Neural cell (in vitro differentiated cells): ENCODE data around the gene SCUBE1. TPM values are rescaled to one million over a fixed set of nuclear protein-coding genes. Genes with fewer than 3 reads are reported as not detected.

Experiments used
- H2AFZ ChIP-seq: fragments of 200-600, 300-800 bp; sonication (generic), shearing (Covaris generic); 2 replicates; pipeline ENCODE4 v1.6.0; 2014; ENCODE audit warnings: low read depth, mild to moderate bottlenecking, antibody characterized with exemption, low read length, moderate library complexity
- H3F3A ChIP-seq: fragments of 200-600 bp; shearing (Covaris generic); 2 replicates; pipeline ENCODE4 v1.6.1; 2016; ENCODE audit warnings: mild to moderate bottlenecking, moderate library complexity, mixed read lengths, antibody characterized with exemption, low read length; ENCODE audit not compliant: insufficient read depth, poor library complexity, severe bottlenecking
- H3K27ac ChIP-seq: fragments of 200-600, 300-800 bp; sonication (generic), shearing (Covaris generic); 2 replicates; pipeline ENCODE4 v1.5.1; 2014; ENCODE audit warnings: mild to moderate bottlenecking, low read length, moderate library complexity
- H3K27me3 ChIP-seq: fragments of 300-800, 200-600 bp; sonication (generic), shearing (Covaris generic); 2 replicates; pipeline ENCODE4 v1.6.0; 2014; ENCODE audit warnings: mild to moderate bottlenecking, low read depth, low read length, moderate library complexity; ENCODE audit not compliant: insufficient read depth
- H3K36me3 ChIP-seq: fragments of 300-800, 200-600 bp; sonication (generic), shearing (Covaris generic); 2 replicates; pipeline ENCODE4 v1.5.1; 2014; ENCODE audit warnings: mild to moderate bottlenecking, antibody characterized with exemption, low read length, moderate library complexity; ENCODE audit not compliant: insufficient read depth
- H3K4me2 ChIP-seq: fragments of 300-800, 200-600 bp; sonication (generic), shearing (Covaris generic); 2 replicates; pipeline ENCODE4 v1.6.0; 2014; ENCODE audit warnings: mild to moderate bottlenecking, low read length
- H3K4me3 ChIP-seq: fragments of 300-800, 200-600 bp; sonication (generic), shearing (Covaris generic); 2 replicates; pipeline ENCODE4 v1.5.1; 2014; ENCODE audit warnings: mild to moderate bottlenecking, low read length, moderate library complexity
- H3K79me2 ChIP-seq: fragments of 200-600 bp; shearing (Covaris generic); replicated peaks from 2 replicates; pipeline ENCODE4 v1.6.0; 2014; ENCODE audit warnings: mild to moderate bottlenecking, low read length, moderate library complexity; ENCODE audit not compliant: insufficient read depth
- H3K9ac ChIP-seq: fragments of 300-800, 200-600 bp; sonication (generic), shearing (Covaris generic); 2 replicates; pipeline ENCODE4 v1.6.1; 2016; ENCODE audit warnings: mild to moderate bottlenecking, low read length, mixed read lengths
- H3K9me2 ChIP-seq: fragments of 200-600 bp; shearing (Covaris generic); 2 replicates; pipeline ENCODE4 v1.6.1; 2016; ENCODE audit warnings: mild to moderate bottlenecking, low read length, mixed read lengths; ENCODE audit not compliant: insufficient read depth
- H3K9me3 ChIP-seq: fragments of 200-600, 300-800 bp; sonication (generic), shearing (Covaris generic); 2 replicates; pipeline ENCODE4 v1.6.1; 2016; ENCODE audit warnings: mild to moderate bottlenecking, mixed run types, low read length, moderate library complexity, mixed read lengths
- H4K20me1 ChIP-seq: fragments of 200-600 bp; shearing (Covaris generic); 2 replicates; pipeline ENCODE4 v1.6.1; 2016; ENCODE audit warnings: mild to moderate bottlenecking, mixed run types; ENCODE audit not compliant: insufficient read depth
- EP300 ChIP-seq: fragments of 450-650 bp; conservative IDR thresholded peaks from 2 replicates; pipeline ENCODE4 v1.6.1; 2014; ENCODE audit warnings: antibody characterized with exemption, mild to moderate bottlenecking, moderate library complexity; ENCODE audit not compliant: poor library complexity, severe bottlenecking
- EZH2 ChIP-seq: fragments of 200-600, 300-800 bp; shearing (Covaris generic), sonication (generic); IDR thresholded peaks from 2 replicates; pipeline ENCODE4 v1.6.1; 2014; ENCODE audit warnings: antibody characterized with exemption, low read length, borderline replicate concordance, mild to moderate bottlenecking; ENCODE audit not compliant: insufficient read depth, poor library complexity, severe bottlenecking
- MXI1 ChIP-seq: fragments of 450-650 bp; conservative IDR thresholded peaks from 2 replicates; pipeline ENCODE4 v1.6.1; 2014; ENCODE audit warnings: antibody characterized with exemption, mild to moderate bottlenecking; ENCODE audit not compliant: poor library complexity, severe bottlenecking
- POLR2AphosphoS5 ChIP-seq: IDR thresholded peaks from 2 replicates; pipeline ENCODE4 v1.6.1; 2012
- RAD21 ChIP-seq: fragments of 450-650 bp; conservative IDR thresholded peaks from 2 replicates; pipeline ENCODE4 v1.6.1; 2014; ENCODE audit warnings: antibody characterized with exemption, mild to moderate bottlenecking, moderate library complexity
- SMC3 ChIP-seq: fragments of 450-650 bp; conservative IDR thresholded peaks from 2 replicates; pipeline ENCODE4 v1.6.1; 2014; ENCODE audit warnings: antibody characterized with exemption, mild to moderate bottlenecking, moderate library complexity; ENCODE audit not compliant: poor library complexity
- TAF1 ChIP-seq: IDR thresholded peaks from 2 replicates; pipeline ENCODE4 v1.6.1; 2012; ENCODE audit warnings: low read depth
- polyA plus RNA-seq: library from polyadenylated mRNA; depleted of rRNA; stranded (reverse); fragments of >200 nt; gene quantifications from 2 replicates; pipeline ENCODE4 v1.2.3, GENCODE V29; 2014
- TF ChIP-seq, protein P1 (sequence below): IDR thresholded peaks from 2 replicates; pipeline ENCODE4 v1.6.1; 2012; ENCODE audit warnings: borderline replicate concordance
- TF ChIP-seq, protein P2 (sequence below): fragments of 450-650 bp; IDR thresholded peaks from 2 replicates; pipeline ENCODE4 v1.5.1; 2014; ENCODE audit warnings: antibody characterized with exemption, mild to moderate bottlenecking, moderate library complexity; ENCODE audit not compliant: poor library complexity, severe bottlenecking

The SCUBE1 gene
- polyA plus RNA-seq, 1 donor from 2014 or later, result 8.4 TPM

GRCh38 chr22:43279867-43280522, 63.2 kb downstream of the SCUBE1 start:
- Histone ChIP-seq H3K79me2 (no peaks in the 10 kb centered on the region), H4K20me1 (no peaks in the 10 kb centered on the region), H3K36me3 (no peaks in the 10 kb centered on the region), H3K4me3 (no peak overlapping the region), H3K9me2 (no peaks in the 10 kb centered on the region), H3K27ac (no peak overlapping the region), H3K9me3 (no peaks in the 10 kb centered on the region), H2AFZ (no peak overlapping the region), H3K4me2 (no peak overlapping the region), H3K9ac (no peak overlapping the region), H3F3A (no peaks in the 10 kb centered on the region), H3K27me3 (no peaks in the 10 kb centered on the region)
- no peak for TF ChIP-seq SMC3

DNA sequence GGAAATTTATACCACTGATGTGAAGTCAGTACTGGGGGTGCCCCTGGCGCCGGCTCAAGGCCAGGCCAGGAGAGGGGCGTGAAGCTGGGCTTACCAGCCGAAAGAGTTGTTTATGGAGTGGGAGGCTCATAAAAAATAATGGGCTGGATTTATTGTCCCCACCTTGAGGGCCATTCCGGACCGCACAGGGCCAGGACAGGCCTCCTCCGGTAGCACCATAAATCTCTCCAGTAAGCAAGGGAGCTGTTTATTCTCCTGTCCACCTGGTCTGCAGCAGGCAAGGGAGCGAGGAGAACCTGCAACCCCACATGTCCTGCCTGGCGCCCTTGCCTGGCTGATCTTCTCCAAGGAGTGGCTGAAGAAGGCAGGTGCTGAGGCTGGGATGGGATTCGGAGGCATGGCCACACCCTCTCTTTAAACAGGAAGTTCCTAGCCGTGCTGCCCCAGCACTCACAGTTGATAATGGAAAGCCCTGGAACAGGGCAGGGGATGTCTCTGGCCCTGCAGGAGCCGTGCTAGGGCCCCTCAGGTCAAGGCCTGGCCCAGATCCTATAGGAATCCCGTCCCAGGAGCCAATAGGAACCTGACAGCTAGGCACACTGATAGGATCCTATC, 65.1 kb downstream of the SCUBE1 start:
- no peaks in the 10 kb centered on the region for H4K20me1 ChIP-seq
- H2AFZ ChIP-seq, result no peak overlapping the region
- H3K9ac ChIP-seq, result no peak overlapping the region
- H3K36me3 ChIP-seq, result no peaks in the 10 kb centered on the region
- no peak overlapping the region for H3K4me2 ChIP-seq
- no peak for TF ChIP-seq TAF1
- TF ChIP-seq POLR2AphosphoS5, result no peak
- no peak for TF ChIP-seq EZH2
- no peak for TF ChIP-seq SMC3
- TF ChIP-seq EP300, result no peak
- TF ChIP-seq, protein P1, sequence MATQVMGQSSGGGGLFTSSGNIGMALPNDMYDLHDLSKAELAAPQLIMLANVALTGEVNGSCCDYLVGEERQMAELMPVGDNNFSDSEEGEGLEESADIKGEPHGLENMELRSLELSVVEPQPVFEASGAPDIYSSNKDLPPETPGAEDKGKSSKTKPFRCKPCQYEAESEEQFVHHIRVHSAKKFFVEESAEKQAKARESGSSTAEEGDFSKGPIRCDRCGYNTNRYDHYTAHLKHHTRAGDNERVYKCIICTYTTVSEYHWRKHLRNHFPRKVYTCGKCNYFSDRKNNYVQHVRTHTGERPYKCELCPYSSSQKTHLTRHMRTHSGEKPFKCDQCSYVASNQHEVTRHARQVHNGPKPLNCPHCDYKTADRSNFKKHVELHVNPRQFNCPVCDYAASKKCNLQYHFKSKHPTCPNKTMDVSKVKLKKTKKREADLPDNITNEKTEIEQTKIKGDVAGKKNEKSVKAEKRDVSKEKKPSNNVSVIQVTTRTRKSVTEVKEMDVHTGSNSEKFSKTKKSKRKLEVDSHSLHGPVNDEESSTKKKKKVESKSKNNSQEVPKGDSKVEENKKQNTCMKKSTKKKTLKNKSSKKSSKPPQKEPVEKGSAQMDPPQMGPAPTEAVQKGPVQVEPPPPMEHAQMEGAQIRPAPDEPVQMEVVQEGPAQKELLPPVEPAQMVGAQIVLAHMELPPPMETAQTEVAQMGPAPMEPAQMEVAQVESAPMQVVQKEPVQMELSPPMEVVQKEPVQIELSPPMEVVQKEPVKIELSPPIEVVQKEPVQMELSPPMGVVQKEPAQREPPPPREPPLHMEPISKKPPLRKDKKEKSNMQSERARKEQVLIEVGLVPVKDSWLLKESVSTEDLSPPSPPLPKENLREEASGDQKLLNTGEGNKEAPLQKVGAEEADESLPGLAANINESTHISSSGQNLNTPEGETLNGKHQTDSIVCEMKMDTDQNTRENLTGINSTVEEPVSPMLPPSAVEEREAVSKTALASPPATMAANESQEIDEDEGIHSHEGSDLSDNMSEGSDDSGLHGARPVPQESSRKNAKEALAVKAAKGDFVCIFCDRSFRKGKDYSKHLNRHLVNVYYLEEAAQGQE, result no peak
- TF ChIP-seq, protein P2, sequence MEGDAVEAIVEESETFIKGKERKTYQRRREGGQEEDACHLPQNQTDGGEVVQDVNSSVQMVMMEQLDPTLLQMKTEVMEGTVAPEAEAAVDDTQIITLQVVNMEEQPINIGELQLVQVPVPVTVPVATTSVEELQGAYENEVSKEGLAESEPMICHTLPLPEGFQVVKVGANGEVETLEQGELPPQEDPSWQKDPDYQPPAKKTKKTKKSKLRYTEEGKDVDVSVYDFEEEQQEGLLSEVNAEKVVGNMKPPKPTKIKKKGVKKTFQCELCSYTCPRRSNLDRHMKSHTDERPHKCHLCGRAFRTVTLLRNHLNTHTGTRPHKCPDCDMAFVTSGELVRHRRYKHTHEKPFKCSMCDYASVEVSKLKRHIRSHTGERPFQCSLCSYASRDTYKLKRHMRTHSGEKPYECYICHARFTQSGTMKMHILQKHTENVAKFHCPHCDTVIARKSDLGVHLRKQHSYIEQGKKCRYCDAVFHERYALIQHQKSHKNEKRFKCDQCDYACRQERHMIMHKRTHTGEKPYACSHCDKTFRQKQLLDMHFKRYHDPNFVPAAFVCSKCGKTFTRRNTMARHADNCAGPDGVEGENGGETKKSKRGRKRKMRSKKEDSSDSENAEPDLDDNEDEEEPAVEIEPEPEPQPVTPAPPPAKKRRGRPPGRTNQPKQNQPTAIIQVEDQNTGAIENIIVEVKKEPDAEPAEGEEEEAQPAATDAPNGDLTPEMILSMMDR, result no peak
- no peak for TF ChIP-seq RAD21
- TF ChIP-seq MXI1, result no peak
- no peaks in the 10 kb centered on the region for H3K27me3 ChIP-seq
- no peaks in the 10 kb centered on the region for H3F3A ChIP-seq
- no peak overlapping the region for H3K4me3 ChIP-seq
- H3K27ac ChIP-seq, result no peak overlapping the region
- H3K9me2 ChIP-seq, result no peaks in the 10 kb centered on the region
- no peaks in the 10 kb centered on the region for H3K79me2 ChIP-seq
- H3K9me3 ChIP-seq, result no peaks in the 10 kb centered on the region
